ENCODE results near the gene KCNK4. TPM values are rescaled to one million over a fixed set of nuclear protein-coding genes. Genes with fewer than 3 reads are reported as not detected.

KCNK4 gene
- total and polyA plus RNA-seq, 2 of the 13 experiments (the other 11 are each of a cell fraction or from before 2014, with no cell fraction given), result not detected

GRCh38 chr11:64245797-64246620, 45.1 kb upstream of the KCNK4 start (continued):
- TF ChIP-seq MAZ (IDR thresholded peaks at IDR 0.05; ENCODE audit: borderline replicate concordance, low read depth, low read length) (no peak), MAZ (CRISPR knock-in tag; IDR thresholded peaks at IDR 0.05; ENCODE audit: low read depth) (peak; percentile 36; the same call in 1 of the 2 replicates), ZNF737 (CRISPR knock-in tag; IDR thresholded peaks at IDR 0.05; ENCODE audit: borderline replicate concordance) (no peak), ZNF558 (CRISPR knock-in tag; IDR thresholded peaks at IDR 0.05; ENCODE audit: borderline replicate concordance) (no peak; the same call in 1 of the 2 replicates), ETV6 (CRISPR knock-in tag; conservative IDR thresholded peaks at IDR 0.05) (no peak), KLF11 (CRISPR knock-in tag; IDR thresholded peaks at IDR 0.05) (no peak), TBX2 (CRISPR knock-in tag; IDR thresholded peaks at IDR 0.05; ENCODE audit: borderline replicate concordance) (peak; percentile 51; the same call in 1 of the 2 replicates), ZNF18 (CRISPR knock-in tag; IDR thresholded peaks at IDR 0.05; ENCODE audit: insufficient replicate concordance) (peak; percentile 55), ZNF740 (CRISPR knock-in tag; IDR thresholded peaks at IDR 0.05) (no peak), ZNF225 (CRISPR knock-in tag; IDR thresholded peaks at IDR 0.05) (peak; percentile 74; the same call in 1 of the 2 replicates), HNRNPLL (IDR thresholded peaks at IDR 0.05; ENCODE audit: low read depth, low read length, poor library complexity, severe bottlenecking) (peak; percentile 0), ARID4A (CRISPR knock-in tag; IDR thresholded peaks at IDR 0.05; ENCODE audit: borderline replicate concordance) (peak; percentile 55; the same call in 1 of the 2 replicates), POGZ (CRISPR knock-in tag; IDR thresholded peaks at IDR 0.05) (0 out of 2 replicates have a peak, but pooled peaks have one; percentile 20), RBFOX2 (IDR thresholded peaks at IDR 0.05; ENCODE audit: low read depth, low read length) (peak; percentile 62; the same call in 1 of the 2 replicates), ZSCAN9 (CRISPR knock-in tag; IDR thresholded peaks at IDR 0.05; ENCODE audit: borderline replicate concordance) (no peak), ZNF543 (CRISPR knock-in tag; IDR thresholded peaks at IDR 0.05) (0 out of 2 replicates have a peak, but pooled peaks have one; percentile 44), ARNT (IDR thresholded peaks at IDR 0.05) (no peak), SAP130 (CRISPR knock-in tag; IDR thresholded peaks at IDR 0.05; ENCODE audit: low read depth) (peak; percentile 15), ZNF773 (CRISPR knock-in tag; IDR thresholded peaks at IDR 0.05; ENCODE audit: borderline replicate concordance) (0 out of 2 replicates have a peak, but pooled peaks have one; percentile 12), ZNF839 (CRISPR knock-in tag; IDR thresholded peaks at IDR 0.05; ENCODE audit: borderline replicate concordance) (0 out of 2 replicates have a peak, but pooled peaks have one; percentile 65), ZBTB49 (CRISPR knock-in tag; IDR thresholded peaks at IDR 0.05; ENCODE audit: borderline replicate concordance) (no peak)

Data from HepG2 (cell line).